Activated T-cell treated with anti-CD3 and anti-CD28 coated beads for 48 hours (primary cell): ENCODE results near the gene RNU2-1.
"Not testable (repeated sequence)": the region's sequence is repeated elsewhere in the genome, so short reads cannot be mapped to it uniquely, and the experiment has no call there.

ENCODE experiments used
- DNase-seq: peaks from one replicate; pipeline ENCODE4 v3.0.0-alpha.2; 2020; ENCODE audit warnings: low read depth

Gene RNU2-1

DNA sequence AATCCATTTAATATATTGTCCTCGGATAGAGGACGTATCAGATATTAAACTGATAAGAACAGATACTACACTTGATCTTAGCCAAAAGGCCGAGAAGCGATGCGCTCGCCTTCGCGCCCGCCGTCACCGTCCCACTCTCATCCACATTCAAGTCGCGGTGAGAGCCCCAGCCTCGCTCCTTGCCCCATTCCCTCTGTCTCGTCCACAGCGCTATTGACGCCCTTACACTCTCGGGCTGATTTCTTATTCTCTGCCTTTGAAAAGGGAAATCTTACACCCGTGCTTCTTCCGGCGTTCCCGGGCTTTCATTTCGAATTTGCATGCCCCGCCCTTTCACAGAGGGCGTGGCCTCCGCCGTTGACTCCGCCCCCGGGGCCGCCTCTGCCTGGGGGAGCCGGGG lies at the start of gene RNU2-1:
Gene RNU2-1 (minus strand): TSS at position 101 of the 400 bp plus-strand sequence.
- DNase-seq = not testable (repeated sequence)

DNA sequence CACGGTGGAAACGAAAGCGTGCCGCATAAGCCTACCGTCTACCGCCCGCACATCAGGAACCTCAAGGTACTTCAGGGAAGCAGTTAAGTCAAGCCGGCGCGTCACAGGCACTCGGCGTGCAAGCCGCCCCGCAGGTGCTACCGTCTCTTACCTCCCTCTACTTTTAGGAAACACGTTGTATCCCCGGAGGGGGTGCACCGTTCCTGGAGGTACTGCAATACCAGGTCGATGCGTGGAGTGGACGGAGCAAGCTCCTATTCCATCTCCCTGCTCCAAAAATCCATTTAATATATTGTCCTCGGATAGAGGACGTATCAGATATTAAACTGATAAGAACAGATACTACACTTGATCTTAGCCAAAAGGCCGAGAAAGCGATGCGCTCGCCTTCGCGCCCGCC lies 39.1 kb upstream of the RNU2-1 start:
- DNase-seq = not testable (repeated sequence)

DNA sequence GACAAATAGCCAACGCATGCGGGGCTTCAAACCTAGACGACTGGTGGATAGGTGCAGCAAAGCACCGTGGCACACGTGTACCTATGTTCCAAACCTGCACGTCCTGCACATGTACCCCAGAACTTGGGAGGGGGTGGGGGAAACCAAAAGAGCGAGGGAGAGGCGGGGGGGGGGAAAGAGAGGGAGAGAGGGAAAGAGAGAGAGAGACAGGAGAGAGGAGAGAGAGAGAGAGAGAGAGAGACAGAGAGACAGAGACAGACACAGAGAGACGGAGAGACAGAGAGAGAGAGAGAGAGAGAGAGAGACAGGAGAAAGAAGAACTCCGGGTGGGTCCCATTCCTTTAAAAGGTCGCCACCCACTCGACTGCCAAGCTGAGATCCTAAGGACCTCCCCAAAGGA lies 38.7 kb upstream of the RNU2-1 start:
- DNase-seq = not testable (repeated sequence)

DNA sequence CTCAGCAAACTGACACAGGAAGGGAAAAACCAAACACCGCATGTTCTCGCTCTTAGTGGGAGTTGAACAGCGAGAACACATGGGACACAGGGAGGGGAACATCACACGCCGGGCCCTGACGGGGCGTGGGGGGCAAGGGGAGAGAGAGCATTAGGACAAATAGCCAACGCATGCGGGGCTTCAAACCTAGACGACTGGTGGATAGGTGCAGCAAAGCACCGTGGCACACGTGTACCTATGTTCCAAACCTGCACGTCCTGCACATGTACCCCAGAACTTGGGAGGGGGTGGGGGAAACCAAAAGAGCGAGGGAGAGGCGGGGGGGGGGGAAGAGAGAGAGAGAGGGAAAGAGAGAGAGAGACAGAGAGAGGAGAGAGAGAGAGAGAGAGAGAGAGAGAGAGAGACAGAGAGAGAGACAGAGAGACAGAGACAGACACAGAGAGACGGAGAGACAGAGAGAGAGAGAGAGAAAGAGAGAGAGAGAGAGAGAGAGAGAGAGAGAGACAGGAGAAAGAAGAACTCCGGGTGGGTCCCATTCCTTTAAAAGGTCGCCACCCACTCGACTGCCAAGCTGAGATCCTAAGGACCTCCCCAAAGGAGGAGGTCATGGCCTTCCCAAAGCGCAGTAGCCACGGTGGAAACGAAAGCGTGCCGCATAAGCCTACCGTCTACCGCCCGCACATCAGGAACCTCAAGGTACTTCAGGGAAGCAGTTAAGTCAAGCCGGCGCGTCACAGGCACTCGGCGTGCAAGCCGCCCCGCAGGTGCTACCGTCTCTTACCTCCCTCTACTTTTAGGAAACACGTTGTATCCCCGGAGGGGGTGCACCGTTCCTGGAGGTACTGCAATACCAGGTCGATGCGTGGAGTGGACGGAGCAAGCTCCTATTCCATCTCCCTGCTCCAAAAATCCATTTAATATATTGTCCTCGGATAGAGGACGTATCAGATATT lies 37.1 kb upstream of the RNU2-1 start:
- DNase-seq = not testable (repeated sequence)

DNA sequence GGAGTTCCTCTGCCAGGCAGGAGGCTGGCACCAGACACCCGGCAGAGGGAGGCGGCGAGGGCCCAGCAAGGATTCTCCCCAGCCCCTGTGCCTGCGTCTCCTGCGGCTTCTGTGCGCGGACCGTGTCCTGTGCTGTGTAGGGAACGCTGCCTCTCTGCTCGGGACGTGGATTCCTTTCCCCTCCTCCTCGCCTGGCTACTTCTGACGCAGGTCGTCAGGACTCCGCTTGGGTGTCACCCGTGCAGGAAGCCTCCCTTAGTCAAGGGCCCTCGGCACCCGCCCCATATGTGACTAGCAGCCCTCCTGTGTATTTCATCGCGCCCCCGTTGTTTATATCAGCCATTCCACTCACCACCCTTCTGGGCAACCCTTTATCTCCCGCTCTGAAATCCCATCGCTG lies 12.7 kb upstream of the RNU2-1 start:
- DNase-seq = not testable (repeated sequence)

DNA sequence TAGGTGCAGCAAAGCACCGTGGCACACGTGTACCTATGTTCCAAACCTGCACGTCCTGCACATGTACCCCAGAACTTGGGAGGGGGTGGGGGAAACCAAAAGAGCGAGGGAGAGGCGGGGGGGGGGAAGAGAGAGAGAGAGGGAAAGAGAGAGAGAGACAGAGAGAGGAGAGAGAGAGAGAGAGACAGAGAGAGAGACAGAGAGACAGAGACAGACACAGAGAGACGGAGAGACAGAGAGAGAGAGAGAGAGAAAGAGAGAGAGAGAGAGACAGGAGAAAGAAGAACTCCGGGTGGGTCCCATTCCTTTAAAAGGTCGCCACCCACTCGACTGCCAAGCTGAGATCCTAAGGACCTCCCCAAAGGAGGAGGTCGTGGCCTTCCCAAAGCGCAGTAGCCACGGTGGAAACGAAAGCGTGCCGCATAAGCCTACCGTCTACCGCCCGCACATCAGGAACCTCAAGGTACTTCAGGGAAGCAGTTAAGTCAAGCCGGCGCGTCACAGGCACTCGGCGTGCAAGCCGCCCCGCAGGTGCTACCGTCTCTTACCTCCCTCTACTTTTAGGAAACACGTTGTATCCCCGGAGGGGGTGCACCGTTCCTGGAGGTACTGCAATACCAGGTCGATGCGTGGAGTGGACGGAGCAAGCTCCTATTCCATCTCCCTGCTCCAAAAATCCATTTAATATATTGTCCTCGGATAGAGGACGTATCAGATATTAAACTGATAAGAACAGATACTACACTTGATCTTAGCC lies 7.0 kb upstream of the RNU2-1 start:
- DNase-seq = not testable (repeated sequence)

DNA sequence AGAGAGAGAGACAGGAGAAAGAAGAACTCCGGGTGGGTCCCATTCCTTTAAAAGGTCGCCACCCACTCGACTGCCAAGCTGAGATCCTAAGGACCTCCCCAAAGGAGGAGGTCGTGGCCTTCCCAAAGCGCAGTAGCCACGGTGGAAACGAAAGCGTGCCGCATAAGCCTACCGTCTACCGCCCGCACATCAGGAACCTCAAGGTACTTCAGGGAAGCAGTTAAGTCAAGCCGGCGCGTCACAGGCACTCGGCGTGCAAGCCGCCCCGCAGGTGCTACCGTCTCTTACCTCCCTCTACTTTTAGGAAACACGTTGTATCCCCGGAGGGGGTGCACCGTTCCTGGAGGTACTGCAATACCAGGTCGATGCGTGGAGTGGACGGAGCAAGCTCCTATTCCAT lies 5.8 kb upstream of the RNU2-1 start:
- DNase-seq = not testable (repeated sequence)

DNA sequence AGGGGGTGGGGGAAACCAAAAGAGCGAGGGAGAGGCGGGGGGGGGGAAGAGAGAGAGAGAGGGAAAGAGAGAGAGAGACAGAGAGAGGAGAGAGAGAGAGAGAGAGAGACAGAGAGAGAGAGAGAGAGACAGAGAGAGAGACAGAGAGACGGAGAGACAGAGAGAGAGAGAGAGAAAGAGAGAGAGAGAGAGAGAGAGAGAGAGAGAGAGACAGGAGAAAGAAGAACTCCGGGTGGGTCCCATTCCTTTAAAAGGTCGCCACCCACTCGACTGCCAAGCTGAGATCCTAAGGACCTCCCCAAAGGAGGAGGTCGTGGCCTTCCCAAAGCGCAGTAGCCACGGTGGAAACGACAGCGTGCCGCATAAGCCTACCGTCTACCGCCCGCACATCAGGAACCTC lies 514 bp downstream of the RNU2-1 start:
- not testable (repeated sequence) for DNase-seq

DNA sequence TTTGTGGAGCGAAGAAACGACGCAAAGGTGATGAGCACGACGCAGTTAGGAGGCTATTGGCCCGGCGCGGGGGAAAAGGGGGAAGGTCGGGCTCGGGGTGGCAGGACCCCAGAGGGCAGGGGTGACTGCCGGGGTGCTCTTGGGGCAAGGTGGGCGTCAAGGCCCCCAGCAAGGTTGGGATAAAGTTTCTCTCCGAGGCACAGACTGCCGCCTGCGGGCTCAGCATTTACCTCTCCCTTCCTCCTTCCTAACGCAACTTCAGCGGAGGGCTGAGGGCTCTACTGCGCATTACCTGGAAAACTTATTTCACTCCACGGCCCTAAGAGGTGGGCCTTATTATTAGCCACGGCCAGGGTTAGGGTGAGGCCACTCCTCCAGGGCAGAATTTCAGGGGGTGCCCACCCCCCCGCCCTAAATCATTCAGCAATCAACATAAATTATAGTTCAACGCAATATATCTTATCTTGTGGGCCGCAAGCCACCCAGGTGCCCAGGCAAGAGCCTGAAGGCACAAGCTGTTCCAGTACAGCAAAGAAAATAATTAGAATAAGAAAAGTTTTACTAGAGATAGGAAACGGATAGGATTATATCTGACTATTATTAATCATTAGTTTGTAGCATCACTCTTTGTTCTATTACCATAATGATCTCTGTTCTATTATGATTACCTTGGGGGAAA lies 1.6 kb downstream of the RNU2-1 start:
- DNase-seq = not testable (repeated sequence)

DNA sequence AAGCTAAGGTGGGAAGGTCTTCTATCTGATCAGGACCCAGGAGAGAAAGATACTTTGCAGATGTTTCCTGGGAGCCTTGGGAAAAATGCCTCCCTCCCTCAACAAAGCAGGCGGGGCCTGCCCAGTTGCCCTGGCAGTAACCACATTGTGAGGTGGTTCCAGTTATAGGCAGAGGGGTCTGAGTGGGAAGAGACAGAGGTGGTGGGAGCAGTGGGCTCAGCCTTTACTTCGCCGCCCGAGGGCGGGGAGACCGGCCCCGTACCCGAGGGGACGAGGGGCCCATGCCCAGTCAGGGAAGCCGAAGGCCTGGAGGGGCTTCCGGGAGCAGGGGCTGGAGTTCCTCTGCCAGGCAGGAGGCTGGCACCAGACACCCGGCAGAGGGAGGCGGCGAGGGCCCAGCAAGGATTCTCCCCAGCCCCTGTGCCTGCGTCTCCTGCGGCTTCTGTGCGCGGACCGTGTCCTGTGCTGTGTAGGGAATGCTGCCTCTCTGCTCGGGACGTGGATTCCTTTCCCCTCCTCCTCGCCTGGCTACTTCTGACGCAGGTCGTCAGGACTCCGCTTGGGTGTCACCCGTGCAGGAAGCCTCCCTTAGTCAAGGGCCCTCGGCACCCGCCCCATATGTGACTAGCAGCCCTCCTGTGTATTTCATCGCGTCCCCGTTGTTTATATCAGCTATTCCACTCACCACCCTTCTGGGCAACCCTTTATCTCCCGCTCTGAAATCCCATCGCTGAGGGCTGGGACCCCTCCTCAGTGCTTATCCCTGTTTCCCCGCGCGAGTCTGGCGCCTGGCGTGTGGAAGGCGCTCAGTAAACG lies 2.4 kb downstream of the RNU2-1 start:
- not testable (repeated sequence) for DNase-seq

DNA sequence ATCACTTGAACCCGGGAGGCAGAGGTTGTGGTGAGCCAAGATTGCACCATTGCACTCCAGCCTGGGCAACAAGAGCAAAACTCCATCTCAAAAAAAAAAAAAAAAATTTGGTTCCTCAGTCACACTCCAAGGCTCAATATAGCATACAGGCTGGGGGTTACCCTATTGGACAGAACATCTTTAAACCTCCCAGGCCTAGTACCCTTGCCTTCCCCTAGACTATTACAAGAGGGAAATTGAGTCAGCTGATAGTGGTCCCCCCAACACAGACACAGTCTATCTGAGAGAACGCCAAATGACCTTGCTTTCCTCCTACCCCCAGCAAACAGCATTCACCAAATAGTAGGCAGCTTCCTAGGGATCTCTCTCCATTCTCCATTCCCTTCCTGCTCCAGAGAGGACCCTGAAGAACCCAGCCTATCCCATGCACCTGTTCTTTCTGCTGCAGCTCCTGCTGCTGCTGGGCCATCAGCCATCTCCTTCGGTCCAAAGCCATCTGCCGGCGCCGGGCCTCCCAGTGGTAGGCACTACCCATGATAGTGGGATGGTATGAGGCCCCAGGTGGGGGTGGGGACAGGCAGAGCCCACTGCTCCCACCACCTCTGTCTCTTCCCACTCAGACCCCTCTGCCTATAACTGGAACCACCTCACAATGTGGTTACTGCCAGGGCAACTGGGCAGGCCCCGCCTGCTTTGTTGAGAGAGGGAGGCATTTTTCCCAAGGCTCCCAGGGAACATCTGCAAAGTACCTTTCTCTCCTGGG lies 5.6 kb downstream of the RNU2-1 start, which contains the start of gene CCDC200:
Gene CCDC200 (minus strand): TSS at position 604 of the 763 bp plus-strand sequence. CDS start 69 bp downstream, at position 535.
- DNase-seq = not testable (repeated sequence)

DNA sequence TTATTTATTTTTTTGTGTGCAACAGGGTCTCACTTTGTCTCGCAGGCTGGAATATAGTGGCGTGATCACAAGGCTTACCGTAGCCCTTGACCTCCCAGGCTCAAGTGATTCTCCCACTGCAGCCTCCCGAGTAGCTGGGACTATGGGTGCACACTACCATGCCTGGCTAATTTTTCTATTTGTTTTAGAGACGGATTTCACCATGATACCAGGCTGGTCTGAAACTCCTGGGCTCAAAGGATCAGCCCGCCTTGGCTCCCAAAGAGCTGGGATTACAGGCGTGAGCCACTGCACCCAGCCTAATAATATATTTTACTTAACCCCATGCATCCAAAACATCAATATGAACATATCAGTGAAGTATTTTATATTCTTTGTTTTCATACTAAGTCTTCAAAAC lies 7.4 kb downstream of the RNU2-1 start:
- no peak for DNase-seq

DNA sequence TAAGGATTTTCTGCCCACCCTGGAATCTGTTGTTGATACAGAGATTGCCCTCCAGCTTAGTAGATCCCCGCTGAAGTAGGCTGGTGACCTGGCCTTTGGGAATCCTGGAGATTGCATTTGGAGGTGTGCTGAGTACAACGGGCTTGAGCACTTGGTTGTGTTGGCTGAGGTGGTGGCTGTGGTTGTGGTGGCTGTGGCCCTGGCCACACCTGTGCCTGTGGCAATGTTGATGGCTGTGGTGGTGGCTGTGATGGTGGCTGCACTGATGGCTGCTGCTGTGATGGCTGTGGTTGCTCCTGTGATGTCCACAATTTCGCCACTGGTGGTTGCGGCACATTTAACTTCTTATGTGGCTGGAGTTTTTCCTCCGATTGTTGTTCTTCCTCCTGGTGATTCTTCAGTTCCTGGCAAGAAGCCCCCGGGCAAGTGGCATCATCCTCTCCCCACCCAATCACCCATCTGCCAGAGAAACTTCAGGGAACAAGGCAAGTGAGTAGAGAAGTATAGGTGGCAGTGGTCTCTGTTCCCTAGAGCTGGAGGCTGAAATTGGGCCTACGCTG lies 9.6 kb downstream of the RNU2-1 start:
- no peak for DNase-seq

DNA sequence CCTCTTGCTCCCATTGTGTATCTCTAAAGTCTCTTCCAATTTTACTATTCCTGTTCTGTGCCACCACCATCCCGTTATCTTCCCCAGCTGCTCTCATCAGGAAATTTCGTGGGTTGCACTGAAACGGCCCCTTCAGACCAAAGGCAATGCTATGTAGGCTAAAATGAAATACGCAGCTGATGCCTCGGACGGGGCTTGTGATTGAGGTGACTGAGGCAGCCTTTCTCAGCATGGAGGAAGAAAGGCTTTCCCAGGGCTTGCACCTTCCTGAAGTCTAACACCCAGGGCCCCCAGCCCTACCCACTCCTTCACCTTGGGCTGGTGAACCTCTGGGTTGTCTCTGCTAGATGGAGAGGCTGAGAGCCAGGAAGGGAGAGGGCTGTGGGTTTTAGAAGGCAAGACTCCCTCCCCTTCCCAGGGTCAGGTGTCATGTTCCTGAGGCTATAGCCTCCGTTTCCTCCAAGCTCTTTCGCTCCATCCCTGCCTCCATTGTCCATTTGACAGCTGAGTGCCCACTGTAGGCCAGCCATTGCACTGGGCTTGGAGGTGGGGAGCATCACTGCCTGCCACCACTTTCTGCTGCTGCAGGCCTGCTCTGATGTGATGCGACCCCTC lies 13.2 kb downstream of the RNU2-1 start:
- DNase-seq = no peak

DNA sequence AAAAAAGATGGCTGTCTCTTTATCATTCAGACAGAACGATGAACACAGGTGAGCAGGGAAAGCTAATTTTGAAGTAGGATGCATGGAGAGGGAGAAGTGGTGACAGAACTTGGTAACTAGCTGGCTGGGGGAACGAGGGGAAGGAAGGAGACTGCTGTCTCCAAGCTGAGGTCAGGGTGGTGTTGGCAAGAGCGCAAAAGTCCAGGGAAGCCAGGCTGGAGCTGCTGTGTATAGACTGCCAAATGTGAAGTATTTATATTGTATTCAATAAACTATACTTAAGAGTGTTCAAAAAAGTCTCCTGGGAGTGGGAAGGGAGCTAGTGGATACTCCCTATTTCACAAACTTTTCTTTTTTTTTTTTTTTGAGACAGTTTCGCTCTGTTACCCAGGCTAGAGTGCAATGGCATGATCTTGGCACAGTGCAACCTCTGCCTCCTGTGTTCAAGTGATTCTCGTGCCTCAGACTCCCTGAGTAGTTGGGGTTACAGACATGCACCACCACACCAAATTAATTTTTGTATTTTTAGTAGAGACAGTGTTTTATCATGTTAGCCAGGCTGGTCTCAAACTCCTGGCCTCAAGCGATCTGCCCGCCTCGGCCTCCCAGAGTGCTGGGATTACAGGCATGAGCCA lies 13.9 kb downstream of the RNU2-1 start:
- no peak for DNase-seq

DNA sequence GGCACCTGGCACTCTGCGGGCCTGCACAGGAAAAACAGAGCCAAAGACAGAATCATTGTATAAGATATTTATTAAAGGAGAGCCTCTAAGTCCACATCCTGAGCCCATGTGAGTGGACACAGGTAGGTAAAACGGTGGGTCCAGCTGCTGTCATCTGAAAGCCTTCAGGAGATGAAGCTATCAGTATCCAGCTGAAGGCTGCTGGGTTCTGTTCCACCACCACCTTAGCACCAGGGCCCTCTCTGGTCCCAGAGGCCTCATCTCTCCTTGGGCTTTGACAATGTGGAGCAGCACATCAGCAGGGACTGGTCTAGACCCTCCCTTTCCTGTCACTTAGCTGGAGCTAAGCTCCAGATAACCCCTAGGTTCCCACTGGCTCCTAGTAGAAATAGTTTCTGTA lies 14.8 kb downstream of the RNU2-1 start:
- DNase-seq = no peak

DNA sequence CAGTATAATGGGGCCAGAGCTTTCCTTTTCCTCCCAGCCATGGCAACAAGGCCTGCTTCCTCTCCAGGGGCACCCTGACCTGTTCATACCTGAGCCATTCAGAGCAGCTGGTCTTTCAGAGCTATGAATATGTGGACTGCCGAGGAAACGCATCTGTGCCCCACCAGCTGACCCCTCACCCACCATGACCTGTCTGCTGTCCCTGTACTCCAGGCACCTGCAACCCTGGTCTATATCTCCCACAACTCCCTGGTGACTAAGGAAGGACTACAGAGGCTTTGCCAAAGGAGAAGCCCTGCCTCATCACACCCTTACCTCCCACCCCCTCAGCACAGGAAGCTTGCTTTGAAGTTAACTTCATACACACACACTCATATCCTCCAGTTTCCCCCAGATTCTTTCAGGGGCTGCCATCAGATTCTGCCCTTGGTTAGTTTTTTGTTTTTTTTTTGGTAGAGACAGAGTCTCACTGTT lies 16.1 kb downstream of the RNU2-1 start:
- DNase-seq = no peak

DNA sequence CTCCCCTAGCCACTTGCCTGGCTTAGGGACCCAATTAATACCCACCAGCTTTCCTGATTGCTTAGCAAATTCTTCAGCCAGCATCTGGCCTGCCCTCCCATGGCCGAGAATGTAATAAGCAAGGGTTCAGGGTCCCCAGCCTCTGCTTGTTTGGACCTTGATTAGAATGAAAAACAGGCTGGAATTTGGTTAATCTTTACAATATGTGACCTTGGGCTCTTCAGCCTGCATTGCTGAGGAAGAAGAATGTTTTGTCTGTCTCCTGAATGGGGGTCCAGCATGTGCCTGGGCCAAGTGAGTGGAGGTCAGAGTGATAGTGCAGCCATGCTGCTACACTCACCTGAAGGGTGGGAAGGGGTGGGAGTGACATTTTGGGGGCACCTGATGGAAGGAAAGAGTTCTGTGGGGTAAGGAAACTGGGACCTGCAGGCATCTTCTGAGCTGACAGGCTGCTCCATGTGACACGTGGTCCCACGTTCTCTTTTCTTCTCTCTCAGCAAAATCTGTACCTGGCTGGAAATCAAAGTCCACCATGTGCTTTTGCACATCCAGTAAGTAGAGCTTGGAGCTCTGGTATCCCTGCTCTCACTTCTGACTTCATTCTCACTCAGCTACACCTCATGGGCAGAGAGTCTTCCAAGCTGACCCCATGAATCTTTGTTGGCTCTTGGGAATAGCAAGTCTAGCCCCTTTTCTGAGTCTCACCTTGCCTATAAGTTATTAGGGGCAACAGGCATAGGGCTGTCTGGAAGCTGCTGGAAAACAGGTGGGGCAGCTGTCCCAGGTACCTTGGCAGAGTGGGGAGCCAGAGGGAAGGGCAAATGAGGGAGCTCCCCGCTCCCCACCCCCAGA lies 16.8 kb downstream of the RNU2-1 start:
- DNase-seq = no peak
